ENCODE data around the gene FAM3B. TPM values are rescaled to one million over a fixed set of nuclear protein-coding genes. Genes with fewer than 3 reads are reported as not detected.
A peak's percentile ranks its signal among the peaks of the same experiment; 100 is the strongest.

FAM3B gene
- total and polyA plus RNA-seq, 2 experiments from 2014 or later = 35.4 to 49.7 TPM

DNA sequence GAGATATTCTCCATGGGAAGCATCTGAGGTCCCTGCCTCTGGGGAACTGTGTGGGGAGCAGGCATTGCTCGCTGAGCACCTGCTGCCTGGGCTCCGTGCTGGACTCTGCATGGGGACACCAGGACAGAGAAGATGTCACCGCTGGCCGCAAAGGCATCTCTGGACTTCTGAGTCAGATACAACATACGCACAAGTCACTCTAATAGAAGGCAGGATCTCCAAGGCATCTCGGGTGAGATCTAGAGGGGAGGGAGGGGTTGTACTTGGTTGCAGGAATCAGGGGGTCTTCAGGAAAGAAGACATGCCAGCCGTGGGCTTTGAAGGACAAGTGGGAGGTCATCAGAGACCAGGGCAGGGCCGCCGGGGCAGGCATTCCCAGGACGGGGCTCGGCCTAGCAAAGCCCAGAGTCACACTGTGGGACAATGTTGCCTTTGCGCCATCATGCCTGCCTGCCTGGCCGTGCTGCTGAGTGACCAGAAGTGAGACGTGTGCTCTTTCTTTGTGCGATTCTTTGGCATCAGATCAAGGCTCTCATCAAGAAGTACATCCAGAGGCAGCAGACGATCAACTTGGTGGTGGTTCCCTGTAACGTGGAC, 73.5 kb downstream of the FAM3B start:
- H3K9me2 ChIP-seq (replicated peaks; ENCODE audit: insufficient read depth) = no peaks in the 10 kb centered on the region
- DNase-seq (ENCODE audit: low spot score) = no peak
- H3K9me3 ChIP-seq (ENCODE audit: low read depth) = no peaks in the 10 kb centered on the region
- no peak overlapping the region for H2AFZ ChIP-seq
- no peak for TF ChIP-seq EZH2phosphoT487 (IDR thresholded peaks at IDR 0.05; ENCODE audit: low read depth, severe bottlenecking, unreplicated experiment)
- no peak for TF ChIP-seq EZH2 (IDR thresholded peaks at IDR 0.05; ENCODE audit: borderline replicate concordance)
- TF ChIP-seq, protein P1, sequence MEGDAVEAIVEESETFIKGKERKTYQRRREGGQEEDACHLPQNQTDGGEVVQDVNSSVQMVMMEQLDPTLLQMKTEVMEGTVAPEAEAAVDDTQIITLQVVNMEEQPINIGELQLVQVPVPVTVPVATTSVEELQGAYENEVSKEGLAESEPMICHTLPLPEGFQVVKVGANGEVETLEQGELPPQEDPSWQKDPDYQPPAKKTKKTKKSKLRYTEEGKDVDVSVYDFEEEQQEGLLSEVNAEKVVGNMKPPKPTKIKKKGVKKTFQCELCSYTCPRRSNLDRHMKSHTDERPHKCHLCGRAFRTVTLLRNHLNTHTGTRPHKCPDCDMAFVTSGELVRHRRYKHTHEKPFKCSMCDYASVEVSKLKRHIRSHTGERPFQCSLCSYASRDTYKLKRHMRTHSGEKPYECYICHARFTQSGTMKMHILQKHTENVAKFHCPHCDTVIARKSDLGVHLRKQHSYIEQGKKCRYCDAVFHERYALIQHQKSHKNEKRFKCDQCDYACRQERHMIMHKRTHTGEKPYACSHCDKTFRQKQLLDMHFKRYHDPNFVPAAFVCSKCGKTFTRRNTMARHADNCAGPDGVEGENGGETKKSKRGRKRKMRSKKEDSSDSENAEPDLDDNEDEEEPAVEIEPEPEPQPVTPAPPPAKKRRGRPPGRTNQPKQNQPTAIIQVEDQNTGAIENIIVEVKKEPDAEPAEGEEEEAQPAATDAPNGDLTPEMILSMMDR (IDR thresholded peaks at IDR 0.05; ENCODE audit: poor library complexity) = no peak
- H3K4me3 ChIP-seq = no peak overlapping the region
- H3K79me2 ChIP-seq = no peaks in the 10 kb centered on the region
- no peaks in the 10 kb centered on the region for H4K20me1 ChIP-seq (ENCODE audit: insufficient read depth, poor library complexity, severe bottlenecking)
- no peaks in the 10 kb centered on the region for H3K4me1 ChIP-seq (ENCODE audit: insufficient read depth)
- no peak overlapping the region for H3K4me2 ChIP-seq
- no peaks in the 10 kb centered on the region for H3K27me3 ChIP-seq
- WGBS (ENCODE audit: low lambda C conversion rate, missing lambda C conversion rate) = 93% methylated on average over 17 of the region's 17 CpGs
- no peaks in the 10 kb centered on the region for H3K36me3 ChIP-seq (replicated peaks; ENCODE audit: insufficient read depth, low read depth)
- H3K27ac ChIP-seq = no peak overlapping the region

DNA sequence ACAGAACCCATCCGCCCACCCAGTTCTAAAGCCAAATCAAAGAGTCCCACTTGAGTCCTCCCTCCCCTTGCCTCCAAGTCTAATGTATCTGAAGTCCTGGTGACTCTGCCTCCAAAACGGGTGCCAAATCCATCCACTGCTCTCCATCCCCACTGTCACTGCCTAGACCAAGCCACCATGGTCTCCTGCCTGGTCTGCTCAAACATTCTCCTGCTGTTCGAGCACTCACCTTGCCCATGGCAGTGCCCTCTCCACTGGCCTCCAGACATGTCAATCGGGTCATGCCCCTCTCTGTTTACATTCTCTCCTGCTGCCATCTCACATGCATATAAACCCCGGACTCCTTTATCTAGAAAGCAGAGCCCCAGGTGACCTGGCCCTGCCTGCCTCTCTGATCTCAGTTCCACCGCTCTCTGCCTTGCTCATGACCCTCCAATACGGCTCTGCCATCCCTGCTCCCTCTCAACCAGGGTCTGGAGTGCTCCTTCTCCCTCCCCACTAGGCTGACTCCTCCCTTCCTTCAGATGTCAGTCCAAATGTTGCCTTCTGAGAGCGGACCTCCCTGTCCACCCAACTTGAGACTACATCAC, 77.4 kb downstream of the FAM3B start:
- no peaks in the 10 kb centered on the region for H3K9me3 ChIP-seq (ENCODE audit: low read depth)
- DNase-seq (ENCODE audit: low spot score) = no peak
- H3K4me3 ChIP-seq = no peak overlapping the region
- 86% methylated on average over 8 of the region's 8 CpGs for WGBS (ENCODE audit: low lambda C conversion rate, missing lambda C conversion rate)
- H4K20me1 ChIP-seq (ENCODE audit: insufficient read depth, poor library complexity, severe bottlenecking) = no peaks in the 10 kb centered on the region
- H3K27ac ChIP-seq = no peak overlapping the region
- H3K27me3 ChIP-seq = no peaks in the 10 kb centered on the region
- no peaks in the 10 kb centered on the region for H3K79me2 ChIP-seq
- TF ChIP-seq, protein P1 (IDR thresholded peaks at IDR 0.05; ENCODE audit: poor library complexity) = no peak
- TF ChIP-seq EZH2phosphoT487 (IDR thresholded peaks at IDR 0.05; ENCODE audit: low read depth, severe bottlenecking, unreplicated experiment) (no peak), EZH2 (IDR thresholded peaks at IDR 0.05; ENCODE audit: borderline replicate concordance) (no peak)
- no peaks in the 10 kb centered on the region for H3K4me1 ChIP-seq (ENCODE audit: insufficient read depth)
- no peak overlapping the region for H3K4me2 ChIP-seq
- H2AFZ ChIP-seq = no peak overlapping the region
- no peaks in the 10 kb centered on the region for H3K36me3 ChIP-seq (replicated peaks; ENCODE audit: insufficient read depth, low read depth)
- H3K9me2 ChIP-seq (replicated peaks; ENCODE audit: insufficient read depth) = no peaks in the 10 kb centered on the region

DNA sequence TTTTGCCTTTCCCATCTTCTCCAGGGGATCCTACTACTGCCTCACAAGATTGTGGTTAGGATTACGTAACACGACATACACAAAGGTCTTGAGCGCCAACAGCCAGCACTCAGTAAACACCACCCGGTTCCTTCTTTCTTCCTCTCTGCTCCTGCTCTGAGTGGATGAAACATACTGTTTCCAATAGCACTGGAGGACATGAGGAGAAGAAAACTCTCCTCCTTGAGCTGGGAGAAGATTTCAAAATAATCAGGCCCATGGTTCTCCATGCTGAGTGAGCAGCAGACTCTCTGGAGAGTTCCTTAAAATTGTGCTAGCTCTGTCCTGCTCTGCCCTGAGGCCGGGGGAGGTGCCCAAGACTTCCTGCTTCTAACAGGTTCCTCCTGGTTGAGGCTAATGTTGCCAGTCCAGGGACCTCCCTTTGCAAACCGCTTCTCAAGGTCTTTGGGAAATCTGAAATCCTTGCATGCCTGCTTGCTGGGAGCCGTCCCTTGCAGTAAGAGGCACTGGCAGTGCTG, 80.0 kb downstream of the FAM3B start:
- no peak overlapping the region for H3K27ac ChIP-seq
- no peaks in the 10 kb centered on the region for H4K20me1 ChIP-seq (ENCODE audit: insufficient read depth, poor library complexity, severe bottlenecking)
- H2AFZ ChIP-seq = no peak overlapping the region
- H3K4me3 ChIP-seq = no peak overlapping the region
- peak; percentile 23 for DNase-seq (ENCODE audit: low spot score)
- no peaks in the 10 kb centered on the region for H3K9me3 ChIP-seq (ENCODE audit: low read depth)
- H3K36me3 ChIP-seq (replicated peaks; ENCODE audit: insufficient read depth, low read depth) = no peaks in the 10 kb centered on the region
- WGBS (ENCODE audit: low lambda C conversion rate, missing lambda C conversion rate) = 46% methylated on average over 7 of the region's 7 CpGs
- TF ChIP-seq, protein P1 (IDR thresholded peaks at IDR 0.05; ENCODE audit: poor library complexity) = no peak
- TF ChIP-seq EZH2phosphoT487 (IDR thresholded peaks at IDR 0.05; ENCODE audit: low read depth, severe bottlenecking, unreplicated experiment) (no peak), EZH2 (IDR thresholded peaks at IDR 0.05; ENCODE audit: borderline replicate concordance) (no peak)
- H3K4me2 ChIP-seq = no peak overlapping the region
- no peaks in the 10 kb centered on the region for H3K4me1 ChIP-seq (ENCODE audit: insufficient read depth)
- H3K79me2 ChIP-seq = no peaks in the 10 kb centered on the region
- no peaks in the 10 kb centered on the region for H3K9me2 ChIP-seq (replicated peaks; ENCODE audit: insufficient read depth)
- no peaks in the 10 kb centered on the region for H3K27me3 ChIP-seq
